ENCODE measurements around the gene GPANK1.

GRCh38 chr6:31654574-31655348 lies 10.0 kb downstream of the GPANK1 start:
- TF ChIP-seq POLR2A (IDR thresholded peaks at IDR 0.05) (no peak), CTCF (IDR thresholded peaks at IDR 0.05) (no peak)
